ENCODE results near the gene AKAP17A.

- TF ChIP-seq CTCF (conservative IDR thresholded peaks at IDR 0.05) (no peak), ZFX (IDR thresholded peaks at IDR 0.05) (no peak)
Measured at GRCh38 chrX:1578511-1579173, 12.8 kb upstream of the AKAP17A start.
